CD4-positive, alpha-beta T cell (primary cell): ENCODE measurements around the gene DDI1. TPM values are rescaled to one million over a fixed set of nuclear protein-coding genes. Genes with fewer than 3 reads are reported as not detected.

ENCODE experiments used
- ATAC-seq: fragments of 200-7000 bp; cut with Tn5 transposase; one replicate; pipeline ENCODE4 v1.10.0; 2022; ENCODE audit warnings: mild to moderate bottlenecking; ENCODE audit not compliant: poor library complexity
- CTCF ChIA-PET: fragments of 350-600 bp; sonication (Branson Sonifier 250); formaldehyde crosslinking; loops from one replicate; lab custom pipeline; 2021; ENCODE audit warnings: antibody characterized with exemption, inconsistent platforms; lab: Charles Lee
- POLR2A ChIA-PET: fragments of 350-600 bp; sonication (Branson Sonifier 250); formaldehyde crosslinking; loops from one replicate; lab custom pipeline; 2021; ENCODE audit warnings: antibody characterized with exemption, inconsistent platforms; lab: Charles Lee
- DNase-seq, 14 experiments: peaks; one replicate each; pipeline ENCODE4 v3.0.0-alpha.2; 2013 to 2020; ENCODE audit warnings: mixed read lengths in 2 of 14
- H3K27ac ChIP-seq, 2 donors: one replicate each; pipeline versions ENCODE4 v1.5.1 to v1.7.0; 2013; ENCODE audit warnings: low read length in 2 of 2, low read depth in 1 of 2, mild to moderate bottlenecking in 1 of 2
- H3K27me3 ChIP-seq, 2 experiments: 1 replicate in 1 of 2; 2 replicates in 1 of 2; pipeline versions ENCODE4 v1.6.1 to v1.7.0; 2013; ENCODE audit warnings: low read length in 2 of 2, control low read depth in 1 of 2, mild to moderate bottlenecking in 1 of 2, moderate library complexity in 1 of 2; ENCODE audit not compliant: insufficient read depth in 2 of 2, control insufficient read depth in 1 of 2
- H3K36me3 ChIP-seq: one replicate; pipeline ENCODE4 v1.6.1; 2013; ENCODE audit warnings: low read length, control low read depth; ENCODE audit not compliant: insufficient read depth
- H3K4me1 ChIP-seq: one replicate; pipeline ENCODE4 v1.6.1; 2013; ENCODE audit warnings: low read length, control low read depth; ENCODE audit not compliant: insufficient read depth
- H3K4me3 ChIP-seq: one replicate; pipeline ENCODE4 v1.5.1; 2013; ENCODE audit warnings: mild to moderate bottlenecking, low read length, moderate library complexity
- H3K9me3 ChIP-seq, 2 experiments: 1 replicate in 1 of 2; 2 replicates in 1 of 2; pipeline versions ENCODE4 v1.6.1 to v1.7.0; 2013; ENCODE audit warnings: low read length in 2 of 2, mild to moderate bottlenecking in 2 of 2, control low read depth in 1 of 2, moderate library complexity in 1 of 2; ENCODE audit not compliant: control insufficient read depth in 1 of 2, insufficient read depth in 1 of 2
- H3K27ac Mint-ChIP-seq: one replicate; pipeline ENCODE4 v1.8.0; 2020; ENCODE audit warnings: mixed read lengths
- H3K27me3 Mint-ChIP-seq: one replicate; pipeline ENCODE4 v1.8.0; 2021; ENCODE audit warnings: mixed read lengths
- H3K36me3 Mint-ChIP-seq: one replicate; pipeline ENCODE4 v1.8.0; 2021; ENCODE audit warnings: low read depth, mixed read lengths
- H3K4me1 Mint-ChIP-seq: one replicate; pipeline ENCODE4 v1.8.0; 2021; ENCODE audit warnings: low read depth, mixed read lengths
- H3K4me3 Mint-ChIP-seq: one replicate; pipeline ENCODE4 v1.8.0; 2020; ENCODE audit warnings: mild to moderate bottlenecking, mixed read lengths
- H3K9me3 Mint-ChIP-seq: one replicate; pipeline ENCODE4 v1.8.0; 2020; ENCODE audit warnings: mixed read lengths
- CTCF ChIP-seq: fragments of 200-600 bp; IDR thresholded peaks from one replicate; pipeline ENCODE4 v1.8.0; 2022; ENCODE audit warnings: antibody characterized with exemption, mild to moderate bottlenecking
- intact Hi-C, 2 experiments: fragments of 100-400 bp; cut with DNase I in 1 of 2; cut with micrococcal nuclease in 1 of 2; formaldehyde crosslinking; loops; one replicate each; pipeline versions ENCODE4 v1.15.1 to v1.9.0; 2023 to 2025; cut with DNase I, micrococcal nuclease
- total RNA-seq, 174 experiments: library from RNA in 2 of 174; stranded (reverse) in 2 of 174; gene quantifications; one replicate each; pipeline ENCODE4 v1.2.3 and lab custom pipeline; 2021 to 2026

The DDI1 gene
- total RNA-seq, 2 experiments from 2014 or later, result not detected

- H3K4me3 ChIP-seq, result no peak overlapping the region
- no peaks in the 10 kb centered on the region for H3K36me3 ChIP-seq
- H3K4me1 ChIP-seq, result no peaks in the 10 kb centered on the region
- DNase-seq (no peak), ATAC-seq (no peak)
- no peak for TF ChIP-seq CTCF
- CTCF ChIA-PET, result no interaction called here
- Mint-ChIP-seq H3K9me3 (peaks cover 3% of the 10 kb centered on the region), H3K27me3 (no peaks in the 10 kb centered on the region), H3K4me1 (no peaks in the 10 kb centered on the region), H3K4me3 (no peak overlapping the region), H3K36me3 (no peaks in the 10 kb centered on the region), H3K27ac (no peak overlapping the region)
- H3K27me3 ChIP-seq, result no peaks in the 10 kb centered on the region
- POLR2A ChIA-PET, result no interaction called here
- H3K9me3 ChIP-seq, result peaks cover 0 to 17% of the 10 kb centered on the region in 2 experiments
- no peak overlapping the region for H3K27ac ChIP-seq
- intact Hi-C loops, result no loop called here
Observed at GRCh38 chr11:104033134-104033533, 3.3 kb upstream of the DDI1 start.

GRCh38 chr11:104033561-104033960, 2.9 kb upstream of the DDI1 start:
- ChIA-PET POLR2A (no interaction called here), CTCF (no interaction called here)
- no peak for TF ChIP-seq CTCF
- Mint-ChIP-seq H3K9me3 (peaks cover 3% of the 10 kb centered on the region), H3K27me3 (no peaks in the 10 kb centered on the region), H3K36me3 (no peaks in the 10 kb centered on the region), H3K4me3 (no peak overlapping the region), H3K27ac (no peak overlapping the region), H3K4me1 (no peaks in the 10 kb centered on the region)
- no peak for DNase-seq
- Histone ChIP-seq H3K27ac (no peak overlapping the region), H3K27me3 (no peaks in the 10 kb centered on the region), H3K4me1 (no peaks in the 10 kb centered on the region), H3K9me3 (peaks cover 0 to 17% of the 10 kb centered on the region in 2 experiments), H3K4me3 (no peak overlapping the region), H3K36me3 (no peaks in the 10 kb centered on the region)
- intact Hi-C loops, result no loop called here
- ATAC-seq, result no peak

GRCh38 chr11:104036995-104037394, 555 bp downstream of the DDI1 start:
- CTCF ChIA-PET, result no interaction called here
- H3K36me3 Mint-ChIP-seq, result no peaks in the 10 kb centered on the region

More at GRCh38 chr11:104036995-104037394, 555 bp downstream of the DDI1 start:
- ATAC-seq (no peak), DNase-seq (peak in 1 of 14 experiments; percentile 8)
- intact Hi-C loops, result no loop called here
- no peaks in the 10 kb centered on the region for H3K27me3 ChIP-seq
- H3K27ac ChIP-seq, result no peak overlapping the region
- Mint-ChIP-seq H3K4me3 (no peak overlapping the region), H3K27me3 (no peaks in the 10 kb centered on the region), H3K27ac (no peak overlapping the region), H3K9me3 (no peaks in the 10 kb centered on the region), H3K4me1 (no peaks in the 10 kb centered on the region)
- no peak overlapping the region for H3K4me3 ChIP-seq
- TF ChIP-seq CTCF, result no peak
- POLR2A ChIA-PET, result no interaction called here
- no peaks in the 10 kb centered on the region for H3K4me1 ChIP-seq
- H3K36me3 ChIP-seq, result no peaks in the 10 kb centered on the region
- peaks cover 0 to 17% of the 10 kb centered on the region in 2 experiments for H3K9me3 ChIP-seq
